HepG2 (cell line): ENCODE results near the gene C10orf90. TPM values are rescaled to one million over a fixed set of nuclear protein-coding genes. Genes with fewer than 3 reads are reported as not detected.

Source experiments
- ATAC-seq: fragments of 200-7000 bp; cut with Tn5 transposase; 3 replicates; pipeline ENCODE4 v1.9.1; 2020; ENCODE audit warnings: mild to moderate bottlenecking, moderate library complexity
- BruUV-seq: library from RNA; stranded (reverse); fragments of 400-500 nt; replicated peaks from 2 replicates; lab custom pipeline; 2021; lab: Mats Ljungman, UMichigan
- CTCF ChIA-PET: fragments of 300-600 bp; formaldehyde crosslinking; extraction: SDS; loops from one replicate; lab custom pipeline; 2021; ENCODE audit warnings: low total read pairs, inconsistent platforms, low intra/inter-chr PET ratio; lab: Yijun Ruan, JAX
- POLR2A ChIA-PET: fragments of 350-600 bp; sonication (Branson Sonifier 250); formaldehyde crosslinking; loops from one replicate; lab custom pipeline; 2020; ENCODE audit warnings: antibody characterized with exemption, inconsistent platforms; lab: Yijun Ruan, JAX
- DNase-seq: peaks from one replicate; pipeline ENCODE4 v3.0.0-alpha.2; 2015; ENCODE audit warnings: low spot score
- FAIRE-seq: peaks from 3 replicates; lab custom pipeline; 2011; peaks lifted over from hg19 to GRCh38; lab: Jason Lieb, UNC
- H2AFZ ChIP-seq: one replicate; pipeline ENCODE4 v1.6.1; 2011; ENCODE audit warnings: low read length, inconsistent platforms
- H3K27ac ChIP-seq: fragments of 300-600 bp; 3 replicates; pipeline ENCODE4 v1.8.0; 2011; ENCODE audit warnings: mixed run types, mild to moderate bottlenecking, mixed read lengths, low read length, inconsistent platforms; ENCODE audit not compliant: insufficient read depth; ENCODE audit errors: extremely low read length
- H3K27me3 ChIP-seq, 2 experiments: fragments of 200-600 bp in 1 of 2; 2 replicates in 1 of 2; 3 replicates in 1 of 2; pipeline versions ENCODE4 v1.6.0 to v1.8.0; 2011; ENCODE audit warnings: low read length in 2 of 2, mild to moderate bottlenecking in 2 of 2, moderate library complexity in 2 of 2, inconsistent platforms in 1 of 2; ENCODE audit not compliant: insufficient read depth in 2 of 2, control insufficient read depth in 1 of 2
- H3K36me3 ChIP-seq, 2 experiments: fragments of 200-600 bp in 1 of 2; replicated peaks in 1 of 2; 2 replicates in 1 of 2; 3 replicates in 1 of 2; pipeline versions ENCODE4 v1.5.1 to v1.8.0; 2011; ENCODE audit warnings: low read length in 2 of 2, inconsistent platforms in 1 of 2; ENCODE audit not compliant: insufficient read depth in 2 of 2, control insufficient read depth in 1 of 2
- H3K4me1 ChIP-seq: 2 replicates; pipeline ENCODE4 v1.5.1; 2012; ENCODE audit warnings: low read length, inconsistent platforms; ENCODE audit not compliant: insufficient read depth
- H3K4me2 ChIP-seq: 2 replicates; pipeline ENCODE4 v1.6.0; 2011; ENCODE audit warnings: low read depth, low read length, inconsistent platforms
- H3K4me3 ChIP-seq, 3 experiments: fragments of 200-600 bp in 1 of 3; sonication (generic), shearing (Covaris generic) in 1 of 3; replicated peaks in 1 of 3; 2 replicates each; pipeline ENCODE4 v1.5.1; 2011 to 2016; ENCODE audit warnings: low read length in 3 of 3, inconsistent platforms in 2 of 3, low read depth in 2 of 3, mild to moderate bottlenecking in 2 of 3, control low read depth in 1 of 3, mixed read lengths in 1 of 3; ENCODE audit not compliant: insufficient read depth in 1 of 3
- H3K79me2 ChIP-seq: one replicate; pipeline ENCODE4 v1.6.1; 2011; ENCODE audit warnings: low read length, inconsistent platforms; ENCODE audit not compliant: insufficient read depth
- H3K9ac ChIP-seq: 2 replicates; pipeline ENCODE4 v1.6.0; 2011; ENCODE audit warnings: mild to moderate bottlenecking, low read depth, low read length, inconsistent platforms; ENCODE audit not compliant: insufficient read depth
- H3K9me3 ChIP-seq: 2 replicates; pipeline ENCODE4 v1.5.1; 2012; ENCODE audit warnings: mild to moderate bottlenecking, low read length
- H4K20me1 ChIP-seq: 2 replicates; pipeline ENCODE4 v1.6.0; 2011; ENCODE audit warnings: inconsistent platforms, mild to moderate bottlenecking, low read length, moderate library complexity; ENCODE audit not compliant: insufficient read depth
- CBX1 ChIP-seq: IDR thresholded peaks from one replicate; pipeline ENCODE4 v1.6.1; 2016; ENCODE audit warnings: antibody characterized with exemption, low read depth
- EZH2 ChIP-seq: conservative IDR thresholded peaks from 2 replicates; pipeline ENCODE4 v1.6.1; 2012; ENCODE audit warnings: mild to moderate bottlenecking, low read depth, low read length, moderate library complexity
- GPN1 ChIP-seq: sonication (generic); formaldehyde crosslinking; IDR thresholded peaks from 2 replicates; pipeline ENCODE4 v1.5.1; 2020; ENCODE audit warnings: missing genetic modification reagents, borderline replicate concordance
- JDP2 ChIP-seq: sonication (generic); formaldehyde crosslinking; IDR thresholded peaks from 2 replicates; pipeline ENCODE4 v1.8.1; 2022; ENCODE audit warnings: missing genetic modification reagents, borderline replicate concordance
- KDM6A ChIP-seq: IDR thresholded peaks from 2 replicates; pipeline ENCODE4 v1.6.1; 2016; ENCODE audit warnings: low read depth
- MTA3 ChIP-seq: sonication (generic); formaldehyde crosslinking; IDR thresholded peaks from 2 replicates; pipeline ENCODE4 v1.4.0; 2020; ENCODE audit warnings: missing genetic modification reagents
- SP5 ChIP-seq: IDR thresholded peaks from 2 replicates; pipeline ENCODE4 v1.6.1; 2016; ENCODE audit warnings: low read depth, borderline replicate concordance
- ZC3H13 ChIP-seq: sonication (generic); formaldehyde crosslinking; IDR thresholded peaks from 2 replicates; pipeline ENCODE4 v1.8.1; 2023; ENCODE audit warnings: mild to moderate bottlenecking, missing genetic modification reagents, moderate library complexity
- ZNF124 ChIP-seq: sonication (generic); formaldehyde crosslinking; IDR thresholded peaks from 2 replicates; pipeline ENCODE4 v1.4.0; 2020; ENCODE audit warnings: missing genetic modification reagents
- ZNF20 ChIP-seq: sonication (generic); formaldehyde crosslinking; IDR thresholded peaks from 2 replicates; pipeline ENCODE4 v1.4.0; 2020; ENCODE audit warnings: mild to moderate bottlenecking, moderate library complexity, missing genetic modification reagents
- ZNF550 ChIP-seq: sonication (generic); formaldehyde crosslinking; IDR thresholded peaks from 2 replicates; pipeline ENCODE4 v1.4.0; 2020; ENCODE audit warnings: mild to moderate bottlenecking, missing genetic modification reagents, borderline replicate concordance
- WGBS: methylation state at CpG from one replicate; pipeline ENCODE4 v1.1.6; 2017; ENCODE audit warnings: low lambda C conversion rate; 5-methylcytosine and 5-hydroxymethylcytosine counted together
- in situ Hi-C: cut with HindIII; loops from 2 replicates; pipeline ENCODE4 v1.10.0; 2017; ENCODE audit warnings: low pct_unique_long_range_greater_than_20kb; ENCODE audit not compliant: extremely low pct_ligation_motif_present
- intact Hi-C: fragments of 100-400 bp; cut with micrococcal nuclease; formaldehyde crosslinking; loops from one replicate; pipeline ENCODE4 v1.10.0; 2022; ENCODE audit not compliant: unreplicated experiment
- polyA plus RNA-seq, 8 experiments: library from polyadenylated mRNA; depleted of rRNA in 3 of 8; stranded (reverse) in 7 of 8; unstranded in 1 of 8; fragments of >200 nt; fragmentation: Illumina TruSeq in 4 of 8; extraction: Trizol in 4 of 8; gene quantifications; 2 replicates each; pipeline versions ENCODE4 v1.2.1 to v1.2.3, GENCODE V29; 2011 to 2016; ENCODE audit warnings: low read depth in 4 of 8, missing spikeins in 1 of 8, mixed read lengths in 1 of 8; ENCODE audit not compliant: insufficient read depth in 1 of 8
- total RNA-seq, 5 experiments: library from RNA; depleted of rRNA; stranded (reverse); fragments of >200 nt; fragmentation: Illumina TruSeq; extraction: Trizol; gene quantifications; 2 replicates each; pipeline ENCODE4 v1.2.3, GENCODE V29; 2016; ENCODE audit warnings: low read depth in 1 of 5
- TF ChIP-seq, protein P1 (sequence below): sonication (generic); formaldehyde crosslinking; IDR thresholded peaks from 2 replicates; pipeline ENCODE4 v1.4.0; 2020; ENCODE audit warnings: missing genetic modification reagents
- TF ChIP-seq, protein P2 (sequence below): sonication (generic); formaldehyde crosslinking; IDR thresholded peaks from 2 replicates; pipeline ENCODE4 v1.4.0; 2020; ENCODE audit warnings: missing genetic modification reagents
- TF ChIP-seq, protein P3 (sequence below): IDR thresholded peaks from 2 replicates; pipeline ENCODE4 v1.6.1; 2016; ENCODE audit warnings: control low read depth
- TF ChIP-seq, protein P4 (sequence below): sonication (generic); formaldehyde crosslinking; IDR thresholded peaks from 2 replicates; pipeline ENCODE4 v1.4.0; 2020; ENCODE audit warnings: missing genetic modification reagents, borderline replicate concordance

C10orf90 gene
- total and polyA plus RNA-seq, 2 of the 13 experiments (the other 11 are each of a cell fraction or from before 2014, with no cell fraction given): not detected

DNA sequence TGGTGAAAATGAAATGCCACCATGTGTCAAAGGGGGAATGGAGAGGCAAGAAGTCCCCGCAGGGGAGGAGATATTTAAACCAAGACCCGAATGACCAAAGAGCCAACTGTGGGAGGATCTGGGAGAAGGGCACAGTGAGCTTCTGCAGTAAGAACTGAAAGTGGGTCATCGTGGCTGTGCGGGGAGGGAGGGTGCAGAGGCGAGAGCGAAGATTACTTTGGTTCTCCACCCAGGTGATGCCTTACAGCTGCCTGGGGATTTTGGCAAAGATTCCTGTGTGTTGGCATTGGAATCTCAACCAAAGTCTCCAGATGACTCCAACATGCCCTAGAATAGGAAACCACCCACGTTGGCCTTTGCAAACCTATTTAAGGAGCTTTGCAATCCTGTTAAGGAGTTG is 238.0 kb downstream of the C10orf90 start:
- CTCF ChIA-PET: no interaction called here
- H3K4me2 ChIP-seq: no peak overlapping the region
- FAIRE-seq: no peak
- H2AFZ ChIP-seq: no peak overlapping the region
- H3K27me3 ChIP-seq: no peaks in the 10 kb centered on the region; a peak in 2 of 5 replicates
- H3K9ac ChIP-seq: no peak overlapping the region
- no peaks in the 10 kb centered on the region for H3K9me3 ChIP-seq
- POLR2A ChIA-PET: no interaction called here
- H4K20me1 ChIP-seq: no peaks in the 10 kb centered on the region
- no peaks in the 10 kb centered on the region for H3K36me3 ChIP-seq
- no peak for ATAC-seq
- no TSS peak for BruUV-seq
- H3K79me2 ChIP-seq: no peaks in the 10 kb centered on the region
- no peak for TF ChIP-seq ZC3H13 (CRISPR knock-in tag)
- no peak for TF ChIP-seq GPN1 (CRISPR knock-in tag)
- TF ChIP-seq, protein P1, sequence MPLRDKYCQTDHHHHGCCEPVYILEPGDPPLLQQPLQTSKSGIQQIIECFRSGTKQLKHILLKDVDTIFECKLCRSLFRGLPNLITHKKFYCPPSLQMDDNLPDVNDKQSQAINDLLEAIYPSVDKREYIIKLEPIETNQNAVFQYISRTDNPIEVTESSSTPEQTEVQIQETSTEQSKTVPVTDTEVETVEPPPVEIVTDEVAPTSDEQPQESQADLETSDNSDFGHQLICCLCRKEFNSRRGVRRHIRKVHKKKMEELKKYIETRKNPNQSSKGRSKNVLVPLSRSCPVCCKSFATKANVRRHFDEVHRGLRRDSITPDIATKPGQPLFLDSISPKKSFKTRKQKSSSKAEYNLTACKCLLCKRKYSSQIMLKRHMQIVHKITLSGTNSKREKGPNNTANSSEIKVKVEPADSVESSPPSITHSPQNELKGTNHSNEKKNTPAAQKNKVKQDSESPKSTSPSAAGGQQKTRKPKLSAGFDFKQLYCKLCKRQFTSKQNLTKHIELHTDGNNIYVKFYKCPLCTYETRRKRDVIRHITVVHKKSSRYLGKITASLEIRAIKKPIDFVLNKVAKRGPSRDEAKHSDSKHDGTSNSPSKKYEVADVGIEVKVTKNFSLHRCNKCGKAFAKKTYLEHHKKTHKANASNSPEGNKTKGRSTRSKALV (CRISPR knock-in tag): no peak
- TF ChIP-seq EZH2: no peak
- TF ChIP-seq ZNF124 (CRISPR knock-in tag): no peak
- TF ChIP-seq KDM6A (CRISPR knock-in tag): no peak
- TF ChIP-seq, protein P2, sequence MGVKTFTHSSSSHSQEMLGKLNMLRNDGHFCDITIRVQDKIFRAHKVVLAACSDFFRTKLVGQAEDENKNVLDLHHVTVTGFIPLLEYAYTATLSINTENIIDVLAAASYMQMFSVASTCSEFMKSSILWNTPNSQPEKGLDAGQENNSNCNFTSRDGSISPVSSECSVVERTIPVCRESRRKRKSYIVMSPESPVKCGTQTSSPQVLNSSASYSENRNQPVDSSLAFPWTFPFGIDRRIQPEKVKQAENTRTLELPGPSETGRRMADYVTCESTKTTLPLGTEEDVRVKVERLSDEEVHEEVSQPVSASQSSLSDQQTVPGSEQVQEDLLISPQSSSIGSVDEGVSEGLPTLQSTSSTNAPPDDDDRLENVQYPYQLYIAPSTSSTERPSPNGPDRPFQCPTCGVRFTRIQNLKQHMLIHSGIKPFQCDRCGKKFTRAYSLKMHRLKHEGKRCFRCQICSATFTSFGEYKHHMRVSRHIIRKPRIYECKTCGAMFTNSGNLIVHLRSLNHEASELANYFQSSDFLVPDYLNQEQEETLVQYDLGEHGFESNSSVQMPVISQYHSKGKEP (CRISPR knock-in tag): no peak
- no peak for TF ChIP-seq ZNF550
- TF ChIP-seq, protein P3, sequence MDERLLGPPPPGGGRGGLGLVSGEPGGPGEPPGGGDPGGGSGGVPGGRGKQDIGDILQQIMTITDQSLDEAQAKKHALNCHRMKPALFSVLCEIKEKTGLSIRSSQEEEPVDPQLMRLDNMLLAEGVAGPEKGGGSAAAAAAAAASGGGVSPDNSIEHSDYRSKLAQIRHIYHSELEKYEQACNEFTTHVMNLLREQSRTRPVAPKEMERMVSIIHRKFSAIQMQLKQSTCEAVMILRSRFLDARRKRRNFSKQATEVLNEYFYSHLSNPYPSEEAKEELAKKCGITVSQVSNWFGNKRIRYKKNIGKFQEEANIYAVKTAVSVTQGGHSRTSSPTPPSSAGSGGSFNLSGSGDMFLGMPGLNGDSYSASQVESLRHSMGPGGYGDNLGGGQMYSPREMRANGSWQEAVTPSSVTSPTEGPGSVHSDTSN (CRISPR knock-in tag): no peak
- no peak for TF ChIP-seq MTA3 (CRISPR knock-in tag)
- TF ChIP-seq, protein P4, sequence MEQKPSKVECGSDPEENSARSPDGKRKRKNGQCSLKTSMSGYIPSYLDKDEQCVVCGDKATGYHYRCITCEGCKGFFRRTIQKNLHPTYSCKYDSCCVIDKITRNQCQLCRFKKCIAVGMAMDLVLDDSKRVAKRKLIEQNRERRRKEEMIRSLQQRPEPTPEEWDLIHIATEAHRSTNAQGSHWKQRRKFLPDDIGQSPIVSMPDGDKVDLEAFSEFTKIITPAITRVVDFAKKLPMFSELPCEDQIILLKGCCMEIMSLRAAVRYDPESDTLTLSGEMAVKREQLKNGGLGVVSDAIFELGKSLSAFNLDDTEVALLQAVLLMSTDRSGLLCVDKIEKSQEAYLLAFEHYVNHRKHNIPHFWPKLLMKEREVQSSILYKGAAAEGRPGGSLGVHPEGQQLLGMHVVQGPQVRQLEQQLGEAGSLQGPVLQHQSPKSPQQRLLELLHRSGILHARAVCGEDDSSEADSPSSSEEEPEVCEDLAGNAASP (CRISPR knock-in tag): no peak
- no peak for TF ChIP-seq JDP2
- TF ChIP-seq ZNF20 (CRISPR knock-in tag): no peak
- no peak for TF ChIP-seq SP5 (CRISPR knock-in tag)
- no peak for TF ChIP-seq CBX1
- no peak for DNase-seq
- no peaks in the 10 kb centered on the region for H3K4me1 ChIP-seq
- intact Hi-C loops: no loop called here
- in situ Hi-C loops: no loop called here
- no peak overlapping the region for H3K27ac ChIP-seq
- WGBS: 8% methylated on average over 7 of the region's 7 CpGs
- H3K4me3 ChIP-seq: no peak overlapping the region
